GM23338 (cell line): ENCODE results near the gene MSH3. TPM values are rescaled to one million over a fixed set of nuclear protein-coding genes. Genes with fewer than 3 reads are reported as not detected.

Experiments
- ATAC-seq: fragments of 200-7000 bp; cut with Tn5 transposase; 3 replicates; pipeline ENCODE4 v1.9.1; 2020
- DNase-seq: peaks from one replicate; pipeline ENCODE4 v3.0.0-alpha.2; 2015; ENCODE audit warnings: low spot score
- H2AFZ ChIP-seq: fragments of 200-600 bp; sonication (generic); 2 replicates; pipeline ENCODE4 v1.8.0; 2016; ENCODE audit warnings: antibody characterized with exemption, mild to moderate bottlenecking, moderate library complexity
- H3F3A ChIP-seq: fragments of 200-600 bp; sonication (generic); replicated peaks from 2 replicates; pipeline ENCODE4 v1.8.0; 2017; ENCODE audit warnings: antibody characterized with exemption, mixed run types, low read depth
- H3K27ac ChIP-seq: fragments of 200-600 bp; sonication (generic); 2 replicates; pipeline ENCODE4 v1.6.1; 2016; ENCODE audit warnings: low read depth
- H3K27me3 ChIP-seq: fragments of 200-600 bp; sonication (generic); 2 replicates; pipeline ENCODE4 v1.8.0; 2016; ENCODE audit warnings: mild to moderate bottlenecking, mixed run types, moderate library complexity; ENCODE audit not compliant: insufficient read depth
- H3K36me3 ChIP-seq: fragments of 200-600 bp; sonication (generic); 2 replicates; pipeline ENCODE4 v1.8.0; 2016; ENCODE audit warnings: mild to moderate bottlenecking; ENCODE audit not compliant: insufficient read depth
- H3K4me1 ChIP-seq: fragments of 200-600 bp; sonication (generic); 2 replicates; pipeline ENCODE4 v1.8.0; 2016; ENCODE audit warnings: mild to moderate bottlenecking, moderate library complexity; ENCODE audit not compliant: insufficient read depth
- H3K4me2 ChIP-seq: fragments of 200-600 bp; sonication (generic); 2 replicates; pipeline ENCODE4 v1.7.1; 2017; ENCODE audit warnings: mixed run types
- H3K4me3 ChIP-seq: fragments of 200-600 bp; sonication (generic); 2 replicates; pipeline ENCODE4 v1.6.1; 2016; ENCODE audit warnings: mixed run types
- H3K79me2 ChIP-seq: fragments of 200-600 bp; sonication (generic); replicated peaks from 2 replicates; pipeline ENCODE4 v1.8.0; 2017; ENCODE audit warnings: mild to moderate bottlenecking; ENCODE audit not compliant: insufficient read depth
- H3K9me2 ChIP-seq: fragments of 200-600 bp; sonication (generic); 2 replicates; pipeline ENCODE4 v1.8.0; 2017; ENCODE audit not compliant: insufficient read depth
- H4K20me1 ChIP-seq: fragments of 200-600 bp; sonication (generic); replicated peaks from 2 replicates; pipeline ENCODE4 v1.8.0; 2017; ENCODE audit warnings: mild to moderate bottlenecking; ENCODE audit not compliant: insufficient read depth
- H3K27ac Mint-ChIP-seq: 2 replicates; pipeline ENCODE4 v1.8.0; 2020; ENCODE audit warnings: inconsistent platforms, mild to moderate bottlenecking, moderate library complexity, mixed read lengths
- H3K27me3 Mint-ChIP-seq: 3 replicates; pipeline ENCODE4 v1.8.0; 2022; ENCODE audit warnings: low read depth, mild to moderate bottlenecking, moderate library complexity, mixed read lengths, inconsistent platforms; ENCODE audit not compliant: insufficient read depth, poor library complexity
- H3K36me3 Mint-ChIP-seq: 3 replicates; pipeline ENCODE4 v1.8.0; 2021; ENCODE audit warnings: low read depth, mild to moderate bottlenecking, inconsistent platforms, moderate library complexity, mixed read lengths
- H3K4me1 Mint-ChIP-seq: 3 replicates; pipeline ENCODE4 v1.8.0; 2020; ENCODE audit warnings: mild to moderate bottlenecking, inconsistent platforms, mixed read lengths
- H3K4me3 Mint-ChIP-seq: 3 replicates; pipeline ENCODE4 v1.8.0; 2021; ENCODE audit warnings: moderate library complexity, mild to moderate bottlenecking, inconsistent platforms, mixed read lengths
- H3K9me3 Mint-ChIP-seq: 3 replicates; pipeline ENCODE4 v1.8.0; 2020; ENCODE audit warnings: moderate library complexity, mild to moderate bottlenecking, inconsistent platforms, mixed read lengths
- CREB1 ChIP-seq: fragments of 250-450 bp; sonication (Bioruptor Pico); IDR thresholded peaks from 2 replicates; pipeline ENCODE4 v1.5.0; 2020; ENCODE audit warnings: low read depth, mild to moderate bottlenecking, moderate library complexity
- EZH2 ChIP-seq: fragments of 200-600 bp; sonication (generic); IDR thresholded peaks from one replicate; pipeline ENCODE4 v1.8.0; 2017; ENCODE audit warnings: antibody characterized with exemption, mild to moderate bottlenecking, low read depth; ENCODE audit not compliant: unreplicated experiment
- JUNB ChIP-seq: IDR thresholded peaks from one replicate; pipeline ENCODE4 v1.6.1; 2016; ENCODE audit warnings: antibody characterized with exemption; ENCODE audit not compliant: unreplicated experiment
- NANOG ChIP-seq: IDR thresholded peaks from 2 replicates; pipeline ENCODE4 v1.6.1; 2016; ENCODE audit warnings: antibody characterized with exemption, borderline replicate concordance
- POLR2AphosphoS5 ChIP-seq: IDR thresholded peaks from 2 replicates; pipeline ENCODE4 v1.6.1; 2016; ENCODE audit warnings: antibody characterized with exemption, low read depth
- REST ChIP-seq: IDR thresholded peaks from one replicate; pipeline ENCODE4 v1.6.1; 2018; ENCODE audit warnings: antibody characterized with exemption; ENCODE audit not compliant: unreplicated experiment
- STAT1 ChIP-seq: IDR thresholded peaks from one replicate; pipeline ENCODE4 v1.6.1; 2016; ENCODE audit warnings: antibody characterized with exemption; ENCODE audit not compliant: unreplicated experiment
- ZNF114 ChIP-seq: fragments of 250-450 bp; sonication (Bioruptor Pico); IDR thresholded peaks from 2 replicates; pipeline ENCODE4 v1.5.0; 2020; ENCODE audit warnings: mild to moderate bottlenecking, moderate library complexity
- ZNF462 ChIP-seq: fragments of 250-450 bp; sonication (Bioruptor Pico); IDR thresholded peaks from 2 replicates; pipeline ENCODE4 v1.5.0; 2020; ENCODE audit warnings: mild to moderate bottlenecking, moderate library complexity
- polyA plus RNA-seq: library from polyadenylated mRNA; unstranded; fragments of >200 nt; fragmentation: Nextera tagmentation; extraction: Ambion mirVana; gene quantifications from 2 replicates; pipeline ENCODE4 v1.2.1, GENCODE V29; 2016
- total RNA-seq: library from RNA; depleted of rRNA; stranded (reverse); fragments of >200 nt; shearing (Covaris generic); gene quantifications from 2 replicates; pipeline ENCODE4 v1.2.3, GENCODE V29; 2014
- TF ChIP-seq, protein P1 (sequence below), 2 experiments: fragments of 200-600 bp in 1 of 2; sonication (generic) in 1 of 2; conservative IDR thresholded peaks; 2 replicates each; pipeline versions ENCODE4 v1.5.1 to v1.6.1; 2016 to 2017; ENCODE audit warnings: antibody characterized with exemption in 2 of 2, low read depth in 2 of 2, mild to moderate bottlenecking in 2 of 2, moderate library complexity in 1 of 2

Gene MSH3
- total and polyA plus RNA-seq, 2 experiments from 2014 or later: 13.3 to 16.6 TPM

GRCh38 chr5:80867233-80867632 lies 212.8 kb downstream of the MSH3 start (continued):
- TF ChIP-seq, protein P1, sequence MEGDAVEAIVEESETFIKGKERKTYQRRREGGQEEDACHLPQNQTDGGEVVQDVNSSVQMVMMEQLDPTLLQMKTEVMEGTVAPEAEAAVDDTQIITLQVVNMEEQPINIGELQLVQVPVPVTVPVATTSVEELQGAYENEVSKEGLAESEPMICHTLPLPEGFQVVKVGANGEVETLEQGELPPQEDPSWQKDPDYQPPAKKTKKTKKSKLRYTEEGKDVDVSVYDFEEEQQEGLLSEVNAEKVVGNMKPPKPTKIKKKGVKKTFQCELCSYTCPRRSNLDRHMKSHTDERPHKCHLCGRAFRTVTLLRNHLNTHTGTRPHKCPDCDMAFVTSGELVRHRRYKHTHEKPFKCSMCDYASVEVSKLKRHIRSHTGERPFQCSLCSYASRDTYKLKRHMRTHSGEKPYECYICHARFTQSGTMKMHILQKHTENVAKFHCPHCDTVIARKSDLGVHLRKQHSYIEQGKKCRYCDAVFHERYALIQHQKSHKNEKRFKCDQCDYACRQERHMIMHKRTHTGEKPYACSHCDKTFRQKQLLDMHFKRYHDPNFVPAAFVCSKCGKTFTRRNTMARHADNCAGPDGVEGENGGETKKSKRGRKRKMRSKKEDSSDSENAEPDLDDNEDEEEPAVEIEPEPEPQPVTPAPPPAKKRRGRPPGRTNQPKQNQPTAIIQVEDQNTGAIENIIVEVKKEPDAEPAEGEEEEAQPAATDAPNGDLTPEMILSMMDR (conservative IDR thresholded peaks at IDR 0.05; ENCODE audit: low read depth in 2 of 2): no peak
- TF ChIP-seq POLR2AphosphoS5 (no peak), NANOG (no peak), CREB1 (CRISPR knock-in tag) (no peak), JUNB (no peak), EZH2 (no peak)

DNA sequence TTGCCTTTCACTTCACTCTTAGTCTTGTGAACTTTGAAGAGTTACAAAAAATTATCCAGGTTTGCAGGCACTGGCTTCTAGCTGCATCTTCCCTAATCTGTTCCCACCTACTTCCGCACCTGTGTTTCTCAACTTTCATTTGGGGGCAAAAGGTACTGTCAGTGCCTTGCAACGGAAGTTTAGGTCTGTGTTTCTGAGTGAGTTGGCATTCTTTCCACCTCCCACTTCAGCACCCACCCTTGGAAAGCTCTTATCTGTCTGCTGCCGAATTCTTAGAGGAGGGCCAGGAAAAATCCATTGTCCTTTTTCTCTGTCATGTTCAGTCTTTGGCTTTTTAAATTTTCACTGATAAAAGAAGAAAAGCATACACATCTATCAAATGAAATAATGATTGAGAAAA lies 216.0 kb downstream of the MSH3 start:
- Mint-ChIP-seq H3K4me3 (no peak overlapping the region), H3K27ac (no peak overlapping the region)
- TF ChIP-seq STAT1 (no peak), POLR2AphosphoS5 (no peak), NANOG (no peak), REST (no peak), ZNF114 (CRISPR knock-in tag) (no peak), ZNF462 (CRISPR knock-in tag) (no peak), CREB1 (CRISPR knock-in tag) (no peak)
- TF ChIP-seq, protein P1 (conservative IDR thresholded peaks at IDR 0.05; ENCODE audit: low read depth in 2 of 2): no peak

More for the DNA sequence above, 216.0 kb downstream of the MSH3 start:
- ATAC-seq: no peak
- no peak overlapping the region for H3K4me2 ChIP-seq
- Mint-ChIP-seq H3K27me3 (peaks cover 3% of the 10 kb centered on the region), H3K9me3 (no peaks in the 10 kb centered on the region), H3K4me1 (no peaks in the 10 kb centered on the region), H3K36me3 (peaks cover under 1% of the 10 kb centered on the region; the same call in 1 of the 3 replicates)
- no peaks in the 10 kb centered on the region for H3K4me1 ChIP-seq
- no peak overlapping the region for H3K4me3 ChIP-seq
- H3K27me3 ChIP-seq: no peaks in the 10 kb centered on the region
- H3K9me2 ChIP-seq: no peaks in the 10 kb centered on the region
- H3F3A ChIP-seq: no peaks in the 10 kb centered on the region
- no peak overlapping the region for H2AFZ ChIP-seq
- H3K36me3 ChIP-seq: no peaks in the 10 kb centered on the region
- no peaks in the 10 kb centered on the region for H4K20me1 ChIP-seq
- peak; percentile 10 for DNase-seq
- H3K27ac ChIP-seq: no peak overlapping the region
- no peaks in the 10 kb centered on the region for H3K79me2 ChIP-seq
